HG03064 (cell line): Measurements from ENCODE around the gene RYR1.
"Not testable (repeated sequence)": the region's sequence is repeated elsewhere in the genome, so short reads cannot be mapped to it uniquely, and the experiment has no call there.

ENCODE experiments used
- ATAC-seq: cut with Tn5 transposase; IDR thresholded peaks from one replicate; pipeline ENCODE4 v1.9.1; 2021; ENCODE audit warnings: low read depth; ENCODE audit not compliant: unreplicated experiment

The RYR1 gene

GRCh38 chr19:38484747-38485146 lies 51.3 kb downstream of the RYR1 start:
- ATAC-seq, result no peak

DNA sequence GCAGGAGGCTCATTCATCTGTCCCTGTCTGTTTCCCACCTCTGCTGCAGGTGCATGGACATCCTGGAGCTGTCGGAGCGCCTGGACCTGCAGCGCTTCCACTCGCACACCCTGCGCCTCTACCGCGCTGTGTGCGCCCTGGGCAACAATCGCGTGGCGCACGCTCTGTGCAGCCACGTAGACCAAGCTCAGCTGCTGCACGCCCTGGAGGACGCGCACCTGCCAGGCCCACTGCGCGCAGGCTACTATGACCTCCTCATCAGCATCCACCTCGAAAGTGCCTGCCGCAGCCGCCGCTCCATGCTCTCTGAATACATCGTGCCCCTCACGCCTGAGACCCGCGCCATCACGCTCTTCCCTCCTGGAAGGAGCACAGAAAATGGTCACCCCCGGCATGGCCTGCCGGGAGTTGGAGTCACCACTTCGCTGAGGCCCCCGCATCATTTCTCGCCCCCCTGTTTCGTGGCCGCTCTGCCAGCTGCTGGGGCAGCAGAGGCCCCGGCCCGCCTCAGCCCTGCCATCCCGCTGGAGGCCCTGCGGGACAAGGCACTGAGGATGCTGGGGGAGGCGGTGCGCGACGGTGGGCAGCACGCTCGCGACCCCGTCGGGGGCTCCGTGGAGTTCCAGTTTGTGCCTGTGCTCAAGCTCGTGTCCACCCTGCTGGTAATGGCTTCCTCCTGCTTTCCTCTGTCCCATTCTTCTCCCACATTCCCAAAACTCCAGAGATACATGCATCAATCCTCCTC lies 52.2 kb downstream of the RYR1 start:
- no peak for ATAC-seq

- ATAC-seq, result no peak
Observed at GRCh38 chr19:38486731-38487336, 53.3 kb downstream of the RYR1 start.

GRCh38 chr19:38488096-38488495 lies 54.6 kb downstream of the RYR1 start:
- ATAC-seq, result no peak

GRCh38 chr19:38488776-38489481 lies 55.4 kb downstream of the RYR1 start:
- ATAC-seq, result no peak

DNA sequence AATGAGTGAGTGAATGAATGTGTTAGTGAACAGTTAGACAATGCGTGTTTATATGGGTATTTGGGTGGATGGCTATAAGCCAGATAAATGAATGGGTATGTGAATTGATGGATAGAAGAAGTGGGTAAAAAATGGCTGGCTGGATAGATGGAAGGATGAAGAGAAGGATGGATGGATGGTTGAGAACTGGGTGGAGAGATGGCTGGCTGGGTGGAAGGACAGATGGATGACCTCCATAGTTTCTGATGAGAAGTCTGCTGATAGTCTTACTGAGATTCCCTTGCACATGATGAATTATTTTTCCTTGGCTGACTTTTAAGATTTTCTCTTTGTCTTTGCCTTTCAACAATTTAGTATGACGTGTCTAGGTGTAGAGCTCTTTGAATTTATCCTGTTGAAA lies 57.4 kb downstream of the RYR1 start:
- no peak for ATAC-seq

DNA sequence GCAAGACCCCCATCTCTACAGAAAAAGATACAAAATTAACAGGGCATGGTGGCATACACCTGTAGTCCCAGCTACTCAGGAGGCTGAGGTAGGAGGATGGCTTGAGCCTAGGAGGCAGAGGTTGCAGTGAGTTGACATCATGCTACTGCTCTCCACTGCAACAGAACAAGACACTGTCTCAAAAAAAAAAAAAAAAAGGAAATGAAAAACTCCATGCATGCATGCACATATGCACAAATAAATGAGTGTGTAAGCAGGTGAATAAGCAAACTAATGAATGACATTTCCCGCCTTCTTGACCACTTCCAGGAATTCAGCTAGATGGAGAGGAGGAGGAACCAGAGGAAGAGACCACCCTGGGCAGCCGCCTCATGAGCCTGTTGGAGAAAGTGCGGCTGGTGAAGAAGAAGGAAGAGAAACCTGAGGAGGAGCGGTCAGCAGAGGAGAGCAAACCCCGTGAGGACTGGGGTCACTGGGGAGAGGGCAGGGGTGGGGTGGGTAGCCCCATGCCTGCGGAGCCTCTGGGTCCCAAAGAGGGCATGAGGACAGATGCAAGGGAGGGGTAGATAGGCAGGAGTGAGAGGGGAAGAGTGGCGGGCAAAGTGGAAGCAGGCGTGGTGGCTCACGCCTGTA lies 58.8 kb downstream of the RYR1 start:
- no peak for ATAC-seq

GRCh38 chr19:38494379-38494778 lies 60.9 kb downstream of the RYR1 start:
- no peak for ATAC-seq

DNA sequence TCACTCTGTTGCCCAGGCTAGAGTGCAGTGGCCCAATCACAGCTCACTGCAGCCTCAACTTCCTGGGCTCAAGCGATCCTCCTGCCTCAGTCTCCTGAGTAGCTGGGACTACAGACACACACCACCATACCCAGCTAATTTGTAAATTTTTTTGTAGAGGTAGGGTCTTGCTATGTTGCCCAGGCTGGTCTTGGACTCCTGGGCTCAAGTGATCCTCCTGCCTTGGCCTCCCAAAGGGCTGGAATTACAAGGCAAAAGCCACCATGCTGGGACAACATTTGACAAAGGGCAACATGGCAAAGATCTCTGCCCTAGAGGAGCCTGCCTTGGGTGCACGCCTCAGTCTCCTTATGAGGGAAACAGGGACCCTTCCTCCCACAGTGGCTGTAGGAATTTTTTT lies 61.9 kb downstream of the RYR1 start:
- not testable (repeated sequence) for ATAC-seq

GRCh38 chr19:38496116-38496515 lies 62.6 kb downstream of the RYR1 start:
- ATAC-seq, result no peak

DNA sequence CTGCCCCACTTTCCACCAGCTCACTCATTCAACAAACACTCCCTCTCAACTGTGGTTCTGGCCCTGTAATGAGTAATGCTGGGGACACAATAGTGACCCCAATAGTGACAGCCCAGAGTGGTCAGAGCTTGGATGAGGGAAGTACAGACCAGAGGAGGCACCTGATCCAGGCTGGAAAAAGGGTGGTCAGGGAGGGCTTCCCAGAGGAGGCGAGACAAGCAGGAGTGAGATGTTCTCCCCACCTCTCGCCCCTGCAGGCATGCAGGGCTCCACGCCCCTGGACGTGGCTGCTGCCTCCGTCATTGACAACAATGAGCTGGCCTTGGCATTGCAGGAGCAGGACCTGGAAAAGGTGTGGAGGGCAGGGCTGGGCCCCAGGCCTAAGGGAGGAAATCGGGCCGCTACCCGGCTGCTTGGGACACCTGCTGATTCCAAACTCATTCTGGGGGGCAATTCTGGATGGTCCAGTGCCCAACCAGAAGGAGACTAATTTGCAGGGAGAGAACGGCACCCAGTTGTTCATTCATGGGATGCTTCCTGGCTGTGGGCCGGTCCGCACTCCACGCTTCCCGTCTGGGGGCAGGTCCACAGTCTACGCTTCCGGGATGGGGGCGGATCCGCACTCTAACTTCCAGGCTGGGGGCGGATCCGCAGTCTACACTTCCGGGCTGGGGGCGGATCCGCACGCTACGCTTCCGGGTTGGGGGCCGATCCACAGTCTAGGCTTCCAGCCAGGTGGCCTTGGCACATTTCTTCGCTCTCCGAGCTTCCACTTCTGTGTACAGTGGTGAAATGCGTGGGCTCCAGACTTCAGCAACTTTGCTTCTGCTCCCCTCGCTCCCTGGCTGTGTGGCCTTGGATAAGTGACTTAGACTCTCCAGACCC lies 63.4 kb downstream of the RYR1 start:
- no peak for ATAC-seq

DNA sequence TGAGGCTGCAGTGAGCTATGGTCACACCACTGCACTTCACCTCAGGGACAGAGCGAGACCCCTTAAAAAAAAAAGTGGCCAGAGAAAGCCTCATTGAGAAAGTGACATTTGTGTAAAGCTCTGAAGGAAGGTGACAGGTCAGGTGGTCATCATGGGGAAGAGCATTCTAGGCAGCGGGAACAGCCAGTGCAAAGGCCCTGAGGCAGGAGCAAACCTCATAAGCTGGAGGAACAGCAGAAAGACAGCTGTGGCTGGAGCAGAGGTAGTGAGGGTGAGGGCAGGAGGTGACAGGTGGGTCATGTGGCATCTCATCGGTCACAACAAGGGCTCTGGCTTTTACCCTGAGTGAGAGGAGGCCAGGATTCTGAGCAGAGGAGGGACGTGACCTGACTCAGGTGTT lies 64.4 kb downstream of the RYR1 start:
- ATAC-seq, result no peak

- no peak for ATAC-seq
Observed at GRCh38 chr19:38499532-38499931, 66.0 kb downstream of the RYR1 start.

- ATAC-seq, result no peak
Observed at GRCh38 chr19:38500450-38500849, 67.0 kb downstream of the RYR1 start.

DNA sequence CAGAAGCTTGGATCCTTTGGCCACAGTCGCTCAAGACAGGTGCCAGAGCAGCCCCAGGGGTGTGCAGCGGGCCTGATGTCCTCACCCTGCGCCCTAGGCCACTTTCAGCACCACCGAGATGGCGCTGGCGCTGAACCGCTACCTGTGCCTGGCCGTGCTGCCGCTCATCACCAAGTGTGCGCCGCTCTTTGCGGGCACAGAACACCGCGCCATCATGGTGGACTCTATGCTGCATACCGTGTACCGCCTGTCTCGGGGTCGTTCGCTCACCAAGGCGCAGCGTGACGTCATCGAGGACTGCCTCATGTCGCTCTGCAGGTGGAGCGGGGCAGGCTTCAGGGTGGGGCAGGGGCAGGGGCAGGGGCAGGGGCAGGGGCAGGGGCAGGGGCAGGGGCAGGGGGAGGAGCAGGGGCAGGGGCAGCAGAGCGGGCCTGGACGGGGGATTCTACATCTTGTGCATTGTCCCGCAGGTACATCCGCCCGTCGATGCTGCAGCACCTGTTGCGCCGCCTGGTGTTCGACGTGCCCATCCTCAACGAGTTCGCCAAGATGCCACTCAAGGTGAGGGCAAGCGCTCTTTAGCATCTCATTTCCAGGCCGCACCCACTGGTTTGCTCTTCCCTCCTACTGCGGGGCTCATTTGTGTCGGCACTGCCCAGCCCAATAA lies 69.1 kb downstream of the RYR1 start:
- no peak for ATAC-seq

DNA sequence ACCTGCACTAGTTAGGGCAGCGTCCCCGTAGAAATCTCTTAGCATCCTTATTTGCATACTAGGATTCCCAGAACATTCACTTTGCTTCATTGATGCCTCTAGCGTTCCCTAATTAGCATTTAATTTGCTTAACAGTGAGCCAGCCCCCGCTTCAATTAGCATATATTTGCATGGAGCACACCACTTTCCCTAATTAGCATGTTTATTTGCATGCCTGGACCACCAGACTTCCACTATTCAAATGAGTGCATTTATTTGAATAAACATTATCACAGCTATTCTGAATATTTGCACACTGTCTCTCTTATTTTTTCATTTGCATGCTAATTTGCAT lies 69.6 kb downstream of the RYR1 start:
- no peak for ATAC-seq

- no peak for ATAC-seq
Observed at GRCh38 chr19:38505958-38506357, 72.5 kb downstream of the RYR1 start.

- ATAC-seq, result no peak
Observed at GRCh38 chr19:38506375-38506722, 72.9 kb downstream of the RYR1 start.

DNA sequence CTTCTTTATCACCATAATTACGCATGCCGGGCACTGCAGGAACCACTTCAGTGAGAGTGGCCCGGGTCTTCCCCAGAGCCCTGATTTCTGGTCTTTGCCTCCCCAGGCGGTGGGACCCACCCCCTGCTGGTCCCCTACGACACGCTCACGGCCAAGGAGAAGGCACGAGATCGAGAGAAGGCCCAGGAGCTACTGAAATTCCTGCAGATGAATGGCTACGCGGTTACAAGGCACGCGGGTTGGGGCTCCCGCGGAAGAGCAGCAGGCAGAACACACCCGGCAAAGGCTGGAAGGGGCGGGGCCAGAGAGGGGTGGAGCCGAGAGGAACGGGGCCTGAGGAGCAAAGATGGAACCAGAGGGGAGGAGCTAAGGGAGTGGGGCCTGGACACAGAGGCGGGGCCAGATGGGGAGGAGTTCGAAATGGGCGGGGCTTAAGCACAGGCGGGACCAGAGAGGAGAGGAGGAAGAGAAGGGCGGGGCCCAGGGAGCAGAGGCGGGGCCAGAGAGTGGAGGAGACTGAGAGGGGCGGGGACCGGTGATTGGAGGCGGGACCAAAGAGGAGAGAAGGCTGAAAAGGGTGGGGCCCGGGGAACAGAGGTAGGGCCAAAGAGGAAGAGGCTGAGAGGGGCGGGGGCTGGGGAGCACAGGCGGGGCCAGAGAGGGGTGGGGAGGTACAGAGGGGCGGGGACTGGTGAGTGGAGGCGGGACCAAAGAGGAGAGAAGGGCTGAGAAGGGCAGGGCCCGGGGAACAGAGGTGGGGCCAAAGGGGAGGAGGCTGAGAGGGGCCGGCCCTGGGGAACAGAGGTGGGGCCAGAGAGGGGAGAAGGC lies 73.4 kb downstream of the RYR1 start:
- ATAC-seq, result no peak
